Neural cell (in vitro differentiated cells): ENCODE results near the gene CIT. TPM values are rescaled to one million over a fixed set of nuclear protein-coding genes. Genes with fewer than 3 reads are reported as not detected.

ENCODE experiments used
- H2AFZ ChIP-seq: fragments of 200-600, 300-800 bp; sonication (generic), shearing (Covaris generic); 2 replicates; pipeline ENCODE4 v1.6.0; 2014; ENCODE audit warnings: low read depth, mild to moderate bottlenecking, antibody characterized with exemption, low read length, moderate library complexity
- H3F3A ChIP-seq: fragments of 200-600 bp; shearing (Covaris generic); 2 replicates; pipeline ENCODE4 v1.6.1; 2016; ENCODE audit warnings: mild to moderate bottlenecking, moderate library complexity, mixed read lengths, antibody characterized with exemption, low read length; ENCODE audit not compliant: insufficient read depth, poor library complexity, severe bottlenecking
- H3K27ac ChIP-seq: fragments of 200-600, 300-800 bp; sonication (generic), shearing (Covaris generic); 2 replicates; pipeline ENCODE4 v1.5.1; 2014; ENCODE audit warnings: mild to moderate bottlenecking, low read length, moderate library complexity
- H3K27me3 ChIP-seq: fragments of 300-800, 200-600 bp; sonication (generic), shearing (Covaris generic); 2 replicates; pipeline ENCODE4 v1.6.0; 2014; ENCODE audit warnings: mild to moderate bottlenecking, low read depth, low read length, moderate library complexity; ENCODE audit not compliant: insufficient read depth
- H3K36me3 ChIP-seq: fragments of 300-800, 200-600 bp; sonication (generic), shearing (Covaris generic); 2 replicates; pipeline ENCODE4 v1.5.1; 2014; ENCODE audit warnings: mild to moderate bottlenecking, antibody characterized with exemption, low read length, moderate library complexity; ENCODE audit not compliant: insufficient read depth
- H3K4me2 ChIP-seq: fragments of 300-800, 200-600 bp; sonication (generic), shearing (Covaris generic); 2 replicates; pipeline ENCODE4 v1.6.0; 2014; ENCODE audit warnings: mild to moderate bottlenecking, low read length
- H3K4me3 ChIP-seq: fragments of 300-800, 200-600 bp; sonication (generic), shearing (Covaris generic); 2 replicates; pipeline ENCODE4 v1.5.1; 2014; ENCODE audit warnings: mild to moderate bottlenecking, low read length, moderate library complexity
- H3K79me2 ChIP-seq: fragments of 200-600 bp; shearing (Covaris generic); replicated peaks from 2 replicates; pipeline ENCODE4 v1.6.0; 2014; ENCODE audit warnings: mild to moderate bottlenecking, low read length, moderate library complexity; ENCODE audit not compliant: insufficient read depth
- H3K9ac ChIP-seq: fragments of 300-800, 200-600 bp; sonication (generic), shearing (Covaris generic); 2 replicates; pipeline ENCODE4 v1.6.1; 2016; ENCODE audit warnings: mild to moderate bottlenecking, low read length, mixed read lengths
- H3K9me2 ChIP-seq: fragments of 200-600 bp; shearing (Covaris generic); 2 replicates; pipeline ENCODE4 v1.6.1; 2016; ENCODE audit warnings: mild to moderate bottlenecking, low read length, mixed read lengths; ENCODE audit not compliant: insufficient read depth
- H3K9me3 ChIP-seq: fragments of 200-600, 300-800 bp; sonication (generic), shearing (Covaris generic); 2 replicates; pipeline ENCODE4 v1.6.1; 2016; ENCODE audit warnings: mild to moderate bottlenecking, mixed run types, low read length, moderate library complexity, mixed read lengths
- H4K20me1 ChIP-seq: fragments of 200-600 bp; shearing (Covaris generic); 2 replicates; pipeline ENCODE4 v1.6.1; 2016; ENCODE audit warnings: mild to moderate bottlenecking, mixed run types; ENCODE audit not compliant: insufficient read depth
- CTCF ChIP-seq: fragments of 450-650 bp; IDR thresholded peaks from 2 replicates; pipeline ENCODE4 v1.5.1; 2014; ENCODE audit warnings: antibody characterized with exemption, mild to moderate bottlenecking, moderate library complexity; ENCODE audit not compliant: poor library complexity, severe bottlenecking
- EP300 ChIP-seq: fragments of 450-650 bp; conservative IDR thresholded peaks from 2 replicates; pipeline ENCODE4 v1.6.1; 2014; ENCODE audit warnings: antibody characterized with exemption, mild to moderate bottlenecking, moderate library complexity; ENCODE audit not compliant: poor library complexity, severe bottlenecking
- EZH2 ChIP-seq: fragments of 200-600, 300-800 bp; shearing (Covaris generic), sonication (generic); IDR thresholded peaks from 2 replicates; pipeline ENCODE4 v1.6.1; 2014; ENCODE audit warnings: antibody characterized with exemption, low read length, borderline replicate concordance, mild to moderate bottlenecking; ENCODE audit not compliant: insufficient read depth, poor library complexity, severe bottlenecking
- MXI1 ChIP-seq: fragments of 450-650 bp; conservative IDR thresholded peaks from 2 replicates; pipeline ENCODE4 v1.6.1; 2014; ENCODE audit warnings: antibody characterized with exemption, mild to moderate bottlenecking; ENCODE audit not compliant: poor library complexity, severe bottlenecking
- POLR2AphosphoS5 ChIP-seq: IDR thresholded peaks from 2 replicates; pipeline ENCODE4 v1.6.1; 2012
- RAD21 ChIP-seq: fragments of 450-650 bp; conservative IDR thresholded peaks from 2 replicates; pipeline ENCODE4 v1.6.1; 2014; ENCODE audit warnings: antibody characterized with exemption, mild to moderate bottlenecking, moderate library complexity
- REST ChIP-seq: IDR thresholded peaks from 2 replicates; pipeline ENCODE4 v1.6.1; 2012; ENCODE audit warnings: borderline replicate concordance
- SMC3 ChIP-seq: fragments of 450-650 bp; conservative IDR thresholded peaks from 2 replicates; pipeline ENCODE4 v1.6.1; 2014; ENCODE audit warnings: antibody characterized with exemption, mild to moderate bottlenecking, moderate library complexity; ENCODE audit not compliant: poor library complexity
- TAF1 ChIP-seq: IDR thresholded peaks from 2 replicates; pipeline ENCODE4 v1.6.1; 2012; ENCODE audit warnings: low read depth
- polyA plus RNA-seq: library from polyadenylated mRNA; depleted of rRNA; stranded (reverse); fragments of >200 nt; gene quantifications from 2 replicates; pipeline ENCODE4 v1.2.3, GENCODE V29; 2014

CIT gene
- polyA plus RNA-seq, 1 donor from 2014 or later: 3.3 TPM

GRCh38 chr12:119667577-119668323 lies 209.4 kb downstream of the CIT start, which contains the start of gene PRKAB1:
Gene PRKAB1 (plus strand): TSS chr12:119668133. CDS start chr12:119668245, 112 bp downstream.
- H3K79me2 ChIP-seq: peaks cover 11% of the 10 kb centered on the region
- H3K27ac ChIP-seq: peak within 1 kb of the TSS; percentile 81
- no peaks in the 10 kb centered on the region for H4K20me1 ChIP-seq
- peak within 1 kb of the TSS; percentile 71 for H2AFZ ChIP-seq
- peak within 1 kb of the TSS; percentile 85 for H3K4me2 ChIP-seq
- H3K27me3 ChIP-seq: no peaks in the 10 kb centered on the region
- H3K4me3 ChIP-seq: peak within 1 kb of the TSS; percentile 81
- peak; percentile 82 for TF ChIP-seq RAD21
- peak; percentile 93 for TF ChIP-seq MXI1
- peak; percentile 70 for TF ChIP-seq TAF1
- peak; percentile 35 for TF ChIP-seq EP300
- TF ChIP-seq EZH2: no peak
- TF ChIP-seq CTCF: peak; percentile 99
- TF ChIP-seq SMC3: peak; percentile 86
- TF ChIP-seq POLR2AphosphoS5: peak; percentile 89
- TF ChIP-seq REST: no peak
- no peaks in the 10 kb centered on the region for H3K9me2 ChIP-seq
- H3K36me3 ChIP-seq: no peaks in the 10 kb centered on the region
- no peaks in the 10 kb centered on the region for H3F3A ChIP-seq
- no peaks in the 10 kb centered on the region for H3K9me3 ChIP-seq
- H3K9ac ChIP-seq: peak within 1 kb of the TSS; percentile 85

- H4K20me1 ChIP-seq: no peaks in the 10 kb centered on the region
- H3K27me3 ChIP-seq: no peaks in the 10 kb centered on the region
- TF ChIP-seq TAF1: no peak
- no peak for TF ChIP-seq RAD21
- TF ChIP-seq EP300: no peak
- TF ChIP-seq CTCF: no peak
- no peak for TF ChIP-seq EZH2
- TF ChIP-seq POLR2AphosphoS5: no peak
- TF ChIP-seq SMC3: no peak
- no peak for TF ChIP-seq MXI1
- TF ChIP-seq REST: no peak
- H2AFZ ChIP-seq: peak overlapping the region; percentile 30
- peaks cover 11% of the 10 kb centered on the region for H3K79me2 ChIP-seq
- H3K9me2 ChIP-seq: no peaks in the 10 kb centered on the region
- peak overlapping the region; percentile 66 for H3K27ac ChIP-seq
- H3K4me3 ChIP-seq: peak overlapping the region; percentile 81
- peak overlapping the region; percentile 85 for H3K9ac ChIP-seq
- H3K36me3 ChIP-seq: no peaks in the 10 kb centered on the region
- H3K4me2 ChIP-seq: peak overlapping the region; percentile 70
- H3K9me3 ChIP-seq: no peaks in the 10 kb centered on the region
- no peaks in the 10 kb centered on the region for H3F3A ChIP-seq
Observed at GRCh38 chr12:119666900-119667576, 210.1 kb downstream of the CIT start.
